GM18861 (cell line): ENCODE measurements around the gene JADE2.

Experiments
- ATAC-seq: cut with Tn5 transposase; IDR thresholded peaks from one replicate; pipeline ENCODE4 v1.9.1; 2021; ENCODE audit not compliant: unreplicated experiment

JADE2 gene

GRCh38 chr5:134626369-134627014 lies 101.0 kb downstream of the JADE2 start:
- ATAC-seq = no peak
